Neural cell (in vitro differentiated cells): ENCODE results near the gene PKIB.

ENCODE experiments used
- CTCF ChIP-seq: fragments of 450-650 bp; IDR thresholded peaks from 2 replicates; pipeline ENCODE4 v1.5.1; 2014; ENCODE audit warnings: antibody characterized with exemption, mild to moderate bottlenecking, moderate library complexity; ENCODE audit not compliant: poor library complexity, severe bottlenecking
- EP300 ChIP-seq: fragments of 450-650 bp; conservative IDR thresholded peaks from 2 replicates; pipeline ENCODE4 v1.6.1; 2014; ENCODE audit warnings: antibody characterized with exemption, mild to moderate bottlenecking, moderate library complexity; ENCODE audit not compliant: poor library complexity, severe bottlenecking
- EZH2 ChIP-seq: fragments of 200-600, 300-800 bp; shearing (Covaris generic), sonication (generic); IDR thresholded peaks from 2 replicates; pipeline ENCODE4 v1.6.1; 2014; ENCODE audit warnings: antibody characterized with exemption, low read length, borderline replicate concordance, mild to moderate bottlenecking; ENCODE audit not compliant: insufficient read depth, poor library complexity, severe bottlenecking
- MXI1 ChIP-seq: fragments of 450-650 bp; conservative IDR thresholded peaks from 2 replicates; pipeline ENCODE4 v1.6.1; 2014; ENCODE audit warnings: antibody characterized with exemption, mild to moderate bottlenecking; ENCODE audit not compliant: poor library complexity, severe bottlenecking
- POLR2AphosphoS5 ChIP-seq: IDR thresholded peaks from 2 replicates; pipeline ENCODE4 v1.6.1; 2012
- RAD21 ChIP-seq: fragments of 450-650 bp; conservative IDR thresholded peaks from 2 replicates; pipeline ENCODE4 v1.6.1; 2014; ENCODE audit warnings: antibody characterized with exemption, mild to moderate bottlenecking, moderate library complexity
- REST ChIP-seq: IDR thresholded peaks from 2 replicates; pipeline ENCODE4 v1.6.1; 2012; ENCODE audit warnings: borderline replicate concordance
- SMC3 ChIP-seq: fragments of 450-650 bp; conservative IDR thresholded peaks from 2 replicates; pipeline ENCODE4 v1.6.1; 2014; ENCODE audit warnings: antibody characterized with exemption, mild to moderate bottlenecking, moderate library complexity; ENCODE audit not compliant: poor library complexity
- TAF1 ChIP-seq: IDR thresholded peaks from 2 replicates; pipeline ENCODE4 v1.6.1; 2012; ENCODE audit warnings: low read depth

GRCh38 chr6:122734529-122735395, 124.6 kb downstream of the PKIB start:
- TF ChIP-seq CTCF (no peak), MXI1 (no peak), EP300 (no peak), TAF1 (no peak), POLR2AphosphoS5 (no peak), EZH2 (no peak), RAD21 (no peak), SMC3 (no peak), REST (no peak)
